C4-2B (cell line): ENCODE measurements around the gene ANKRD31.

ENCODE experiments used
- CTCF ChIP-seq: fragments of 450-650 bp; conservative IDR thresholded peaks from 2 replicates; pipeline ENCODE4 v1.5.1; 2017; ENCODE audit warnings: mild to moderate bottlenecking
- ZFX ChIP-seq: fragments of 450-650 bp; IDR thresholded peaks from 2 replicates; pipeline ENCODE4 v1.6.1; 2017

- TF ChIP-seq CTCF (no peak), ZFX (no peak)
These were observed 42.6 kb upstream of the ANKRD31 start for GRCh38 chr5:75279321-75279720.
